HUES6 (cell line): Measurements from ENCODE around the gene CFD.
A peak's percentile ranks its signal among the peaks of the same experiment; 100 is the strongest.

Source experiments
- H3K27ac ChIP-seq: 2 replicates; pipeline ENCODE4 v1.7.0; 2013; ENCODE audit warnings: low read depth, mild to moderate bottlenecking, low read length, inconsistent platforms
- H3K27me3 ChIP-seq: 2 replicates; pipeline ENCODE4 v1.6.1; 2013; ENCODE audit warnings: low read length; ENCODE audit not compliant: control insufficient read depth, insufficient read depth
- H3K36me3 ChIP-seq: 2 replicates; pipeline ENCODE4 v1.6.1; 2013; ENCODE audit warnings: low read length; ENCODE audit not compliant: control insufficient read depth, insufficient read depth
- H3K4me1 ChIP-seq: 2 replicates; pipeline ENCODE4 v1.6.1; 2013; ENCODE audit warnings: low read length; ENCODE audit not compliant: control insufficient read depth, insufficient read depth
- H3K4me3 ChIP-seq: 2 replicates; pipeline ENCODE4 v1.5.1; 2013; ENCODE audit warnings: low read depth, low read length
- H3K9ac ChIP-seq: one replicate; pipeline ENCODE4 v1.6.1; 2013; ENCODE audit warnings: mild to moderate bottlenecking, low read length
- H3K9me3 ChIP-seq: 2 replicates; pipeline ENCODE4 v1.6.1; 2013; ENCODE audit warnings: low read depth, low read length; ENCODE audit not compliant: control insufficient read depth, insufficient read depth

CFD gene

GRCh38 chr19:855142-855541 lies 4.3 kb upstream of the CFD start:
- Histone ChIP-seq H3K27me3 (peaks cover 12% of the 10 kb centered on the region), H3K4me1 (peaks cover 4% of the 10 kb centered on the region; the same call in 1 of the 2 replicates), H3K9me3 (no peaks in the 10 kb centered on the region), H3K9ac (no peak overlapping the region), H3K4me3 (no peak overlapping the region), H3K36me3 (no peaks in the 10 kb centered on the region), H3K27ac (no peak overlapping the region)

GRCh38 chr19:855566-856120 lies 3.8 kb upstream of the CFD start:
- Histone ChIP-seq H3K27ac (no peak overlapping the region), H3K4me3 (no peak overlapping the region), H3K27me3 (peaks cover 17% of the 10 kb centered on the region), H3K36me3 (no peaks in the 10 kb centered on the region), H3K9ac (no peak overlapping the region), H3K9me3 (no peaks in the 10 kb centered on the region), H3K4me1 (peaks cover 3% of the 10 kb centered on the region; the same call in 1 of the 2 replicates)

- H3K9me3 ChIP-seq = no peaks in the 10 kb centered on the region
- no peak overlapping the region for H3K9ac ChIP-seq
- H3K4me1 ChIP-seq = peaks cover 3% of the 10 kb centered on the region; the same call in 1 of the 2 replicates
- peaks cover 27% of the 10 kb centered on the region for H3K27me3 ChIP-seq
- no peak overlapping the region for H3K27ac ChIP-seq
- H3K4me3 ChIP-seq = no peak overlapping the region
- H3K36me3 ChIP-seq = no peaks in the 10 kb centered on the region
Measured at GRCh38 chr19:858284-858683, 1.2 kb upstream of the CFD start.

GRCh38 chr19:861141-861755 lies 1.8 kb downstream of the CFD start:
- H3K36me3 ChIP-seq = no peaks in the 10 kb centered on the region
- no peaks in the 10 kb centered on the region for H3K9me3 ChIP-seq
- peaks cover 27% of the 10 kb centered on the region for H3K27me3 ChIP-seq
- H3K4me1 ChIP-seq = peaks cover 3% of the 10 kb centered on the region; the same call in 1 of the 2 replicates
- peak overlapping the region; percentile 47 for H3K4me3 ChIP-seq
- H3K27ac ChIP-seq = no peak overlapping the region
- H3K9ac ChIP-seq = no peak overlapping the region

- Histone ChIP-seq H3K27ac (no peak overlapping the region), H3K9ac (no peak overlapping the region)
Measured at GRCh38 chr19:861756-862580, 2.5 kb downstream of the CFD start.

GRCh38 chr19:862581-863314 lies 3.3 kb downstream of the CFD start:
- H3K9me3 ChIP-seq = no peaks in the 10 kb centered on the region
- no peak overlapping the region for H3K9ac ChIP-seq
- peaks cover 13% of the 10 kb centered on the region for H3K4me1 ChIP-seq
- H3K27me3 ChIP-seq = peaks cover 27% of the 10 kb centered on the region
- peak overlapping the region; percentile 51 for H3K4me3 ChIP-seq
- H3K27ac ChIP-seq = no peak overlapping the region
- H3K36me3 ChIP-seq = peaks cover 3% of the 10 kb centered on the region; the same call in 1 of the 2 replicates

More at GRCh38 chr19:861756-862580, 2.5 kb downstream of the CFD start:
- Histone ChIP-seq H3K36me3 (no peaks in the 10 kb centered on the region), H3K4me1 (peaks cover 5% of the 10 kb centered on the region; the same call in 1 of the 2 replicates), H3K4me3 (peak overlapping the region; percentile 51), H3K9me3 (no peaks in the 10 kb centered on the region), H3K27me3 (peaks cover 27% of the 10 kb centered on the region)

GRCh38 chr19:863315-863620 lies 3.8 kb downstream of the CFD start:
- Histone ChIP-seq H3K36me3 (peaks cover 8% of the 10 kb centered on the region), H3K27ac (no peak overlapping the region), H3K9me3 (no peaks in the 10 kb centered on the region), H3K9ac (no peak overlapping the region), H3K27me3 (peaks cover 27% of the 10 kb centered on the region), H3K4me3 (peak overlapping the region; percentile 51), H3K4me1 (peaks cover 18% of the 10 kb centered on the region)

- Histone ChIP-seq H3K27me3 (peaks cover 4% of the 10 kb centered on the region; the same call in 1 of the 2 replicates), H3K4me3 (no peak overlapping the region), H3K27ac (no peak overlapping the region), H3K9me3 (no peaks in the 10 kb centered on the region), H3K4me1 (peaks cover 26% of the 10 kb centered on the region), H3K9ac (no peak overlapping the region), H3K36me3 (peaks cover 27% of the 10 kb centered on the region)
Measured at GRCh38 chr19:866769-867300, 7.4 kb downstream of the CFD start.

- Histone ChIP-seq H3K4me3 (no peak overlapping the region), H3K9me3 (no peaks in the 10 kb centered on the region), H3K36me3 (peaks cover 27% of the 10 kb centered on the region), H3K4me1 (peaks cover 31% of the 10 kb centered on the region), H3K27me3 (peaks cover 4% of the 10 kb centered on the region; the same call in 1 of the 2 replicates), H3K27ac (no peak overlapping the region), H3K9ac (no peak overlapping the region)
Measured at GRCh38 chr19:867301-867793, 7.9 kb downstream of the CFD start.

- Histone ChIP-seq H3K27me3 (peaks cover 4% of the 10 kb centered on the region; the same call in 1 of the 2 replicates), H3K27ac (no peak overlapping the region), H3K9ac (no peak overlapping the region), H3K4me3 (no peak overlapping the region), H3K36me3 (peaks cover 27% of the 10 kb centered on the region), H3K9me3 (no peaks in the 10 kb centered on the region), H3K4me1 (peaks cover 32% of the 10 kb centered on the region)
Measured at GRCh38 chr19:867855-868457, 8.5 kb downstream of the CFD start.
